ENCODE data around the gene MRPL37. TPM values are rescaled to one million over a fixed set of nuclear protein-coding genes. Genes with fewer than 3 reads are reported as not detected.

MRPL37 gene
- total RNA-seq, 1 donor from 2014 or later = 73.7 TPM

DNA sequence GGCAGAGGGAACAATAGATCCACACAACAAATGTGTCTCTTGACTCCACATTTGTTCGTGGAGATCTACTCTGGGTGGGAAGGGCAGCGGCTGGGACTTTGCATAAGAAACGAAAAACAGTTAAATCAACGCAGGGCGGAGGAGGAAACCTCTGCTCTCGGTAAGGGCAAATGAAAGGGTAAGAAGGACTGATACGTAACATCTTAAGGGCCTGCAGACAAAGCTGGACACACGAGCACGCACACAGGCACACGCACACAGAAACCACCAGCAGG is 57.3 kb downstream of the MRPL37 start:
- no peaks in the 10 kb centered on the region for H3K9me3 Mint-ChIP-seq (ENCODE audit: unreplicated experiment)
- peaks cover 6% of the 10 kb centered on the region for H3K36me3 Mint-ChIP-seq (ENCODE audit: unreplicated experiment)
- no peak overlapping the region for H3K4me3 Mint-ChIP-seq (ENCODE audit: unreplicated experiment)
- H3K4me1 Mint-ChIP-seq (ENCODE audit: unreplicated experiment) = peaks cover 37% of the 10 kb centered on the region
- no peaks in the 10 kb centered on the region for H3K27me3 Mint-ChIP-seq (ENCODE audit: unreplicated experiment)
- DNase-seq (ENCODE audit: extremely low spot score, unreplicated experiment) = no peak
- no peak overlapping the region for H3K27ac Mint-ChIP-seq (ENCODE audit: unreplicated experiment)
- no peak for TF ChIP-seq CTCF (IDR thresholded peaks at IDR 0.05)

- DNase-seq (ENCODE audit: extremely low spot score, unreplicated experiment) = no peak
- no peak for TF ChIP-seq CTCF (IDR thresholded peaks at IDR 0.05)
- H3K27me3 Mint-ChIP-seq (ENCODE audit: unreplicated experiment) = no peaks in the 10 kb centered on the region
- H3K27ac Mint-ChIP-seq (ENCODE audit: unreplicated experiment) = no peak overlapping the region
- no peaks in the 10 kb centered on the region for H3K9me3 Mint-ChIP-seq (ENCODE audit: unreplicated experiment)
- H3K4me3 Mint-ChIP-seq (ENCODE audit: unreplicated experiment) = no peak overlapping the region
- peaks cover 6% of the 10 kb centered on the region for H3K36me3 Mint-ChIP-seq (ENCODE audit: unreplicated experiment)
- H3K4me1 Mint-ChIP-seq (ENCODE audit: unreplicated experiment) = peaks cover 36% of the 10 kb centered on the region
Measured at GRCh38 chr1:54257876-54258275, 57.9 kb downstream of the MRPL37 start.

DNA sequence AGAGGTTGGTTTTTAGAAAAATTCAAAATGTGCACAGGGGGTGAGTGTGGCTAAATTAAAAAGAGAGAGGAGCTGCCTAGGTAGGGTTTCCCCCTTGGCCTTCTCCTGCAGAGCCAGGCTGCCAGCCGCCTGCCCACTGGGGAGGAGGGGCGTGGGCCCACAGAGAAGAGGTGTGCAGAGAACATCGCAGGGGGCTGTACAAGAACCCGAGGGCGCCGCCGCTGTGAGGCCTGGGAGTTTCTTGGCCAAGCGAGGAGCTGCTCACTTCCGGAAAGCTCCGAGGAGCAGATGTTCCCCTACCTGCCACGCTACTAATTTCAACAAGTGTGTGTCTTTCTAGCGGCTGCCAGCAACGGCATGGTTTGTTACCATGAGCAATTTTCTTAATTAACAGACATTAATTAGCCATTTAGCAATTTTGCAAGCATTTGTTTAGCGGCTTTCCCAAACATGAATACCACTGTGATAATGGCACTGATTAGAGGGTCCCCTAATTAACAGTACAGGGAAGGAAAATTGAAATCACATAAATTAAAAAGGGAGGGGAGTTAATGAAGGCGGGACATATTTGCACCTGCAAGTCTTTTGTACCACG is 59.7 kb downstream of the MRPL37 start:
- Mint-ChIP-seq H3K27ac (ENCODE audit: unreplicated experiment) (no peak overlapping the region), H3K4me1 (ENCODE audit: unreplicated experiment) (peaks cover 27% of the 10 kb centered on the region)
- no peak for TF ChIP-seq CTCF (IDR thresholded peaks at IDR 0.05)

GRCh38 chr1:54260810-54261209 is 60.8 kb downstream of the MRPL37 start:
- peaks cover 20% of the 10 kb centered on the region for H3K4me1 Mint-ChIP-seq (ENCODE audit: unreplicated experiment)
- H3K36me3 Mint-ChIP-seq (ENCODE audit: unreplicated experiment) = peaks cover 6% of the 10 kb centered on the region
- no peak overlapping the region for H3K4me3 Mint-ChIP-seq (ENCODE audit: unreplicated experiment)
- no peak for TF ChIP-seq CTCF (IDR thresholded peaks at IDR 0.05)
- DNase-seq (ENCODE audit: extremely low spot score, unreplicated experiment) = no peak
- no peak overlapping the region for H3K27ac Mint-ChIP-seq (ENCODE audit: unreplicated experiment)
- no peaks in the 10 kb centered on the region for H3K27me3 Mint-ChIP-seq (ENCODE audit: unreplicated experiment)
- H3K9me3 Mint-ChIP-seq (ENCODE audit: unreplicated experiment) = no peaks in the 10 kb centered on the region

More for the DNA sequence above, 59.7 kb downstream of the MRPL37 start:
- Mint-ChIP-seq H3K4me3 (ENCODE audit: unreplicated experiment) (no peak overlapping the region), H3K9me3 (ENCODE audit: unreplicated experiment) (no peaks in the 10 kb centered on the region), H3K27me3 (ENCODE audit: unreplicated experiment) (no peaks in the 10 kb centered on the region), H3K36me3 (ENCODE audit: unreplicated experiment) (peaks cover 6% of the 10 kb centered on the region)
- no peak for DNase-seq (ENCODE audit: extremely low spot score, unreplicated experiment)

DNA sequence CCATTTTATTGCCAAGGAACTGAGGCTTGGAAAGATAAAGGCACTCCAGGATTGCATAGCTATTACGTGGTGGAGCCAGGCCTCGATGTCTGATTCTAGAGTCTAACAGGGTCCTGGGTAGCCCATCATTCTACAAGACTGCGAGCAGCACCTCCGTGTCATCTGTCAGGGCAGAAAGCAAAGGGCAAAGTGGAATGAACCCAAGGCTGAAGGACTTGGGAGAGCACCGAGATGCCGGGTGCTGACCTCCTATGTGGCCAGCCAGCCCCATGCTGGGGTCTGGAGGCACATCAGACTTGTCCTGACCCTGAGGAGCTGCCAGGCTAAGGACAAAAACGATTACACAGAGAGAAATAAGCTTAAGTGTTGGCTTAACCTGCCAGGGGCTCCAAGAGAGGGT is 62.3 kb downstream of the MRPL37 start:
- no peak for TF ChIP-seq CTCF (IDR thresholded peaks at IDR 0.05)
- H3K4me3 Mint-ChIP-seq (ENCODE audit: unreplicated experiment) = no peak overlapping the region
- no peaks in the 10 kb centered on the region for H3K9me3 Mint-ChIP-seq (ENCODE audit: unreplicated experiment)
- no peaks in the 10 kb centered on the region for H3K27me3 Mint-ChIP-seq (ENCODE audit: unreplicated experiment)
- H3K36me3 Mint-ChIP-seq (ENCODE audit: unreplicated experiment) = peaks cover 2% of the 10 kb centered on the region
- peaks cover 20% of the 10 kb centered on the region for H3K4me1 Mint-ChIP-seq (ENCODE audit: unreplicated experiment)
- no peak overlapping the region for H3K27ac Mint-ChIP-seq (ENCODE audit: unreplicated experiment)
- DNase-seq (ENCODE audit: extremely low spot score, unreplicated experiment) = no peak
